Uterus (tissue), 4 donors: ENCODE results near the gene ANKFY1. TPM values are rescaled to one million over a fixed set of nuclear protein-coding genes. Genes with fewer than 3 reads are reported as not detected.
A peak's percentile ranks its signal among the peaks of the same experiment; 100 is the strongest.

Source experiments
- DNase-seq, 2 donors: peaks; one replicate each; pipeline ENCODE4 v3.0.0-alpha.2; 2019 to 2020
- H3K27ac ChIP-seq, 2 donors: fragments of 200-600 bp; sonication (generic); 1 replicate in 1 of 2; 2 replicates in 1 of 2; pipeline ENCODE4 v1.5.1; 2016 to 2018
- H3K27me3 ChIP-seq, 2 donors: fragments of 200-600 bp; sonication (generic); one replicate each; pipeline ENCODE4 v1.5.1; 2018 to 2019; ENCODE audit warnings: control low read depth in 1 of 2
- H3K36me3 ChIP-seq, 2 donors: fragments of 200-600 bp; sonication (generic); one replicate each; pipeline ENCODE4 v1.5.1; 2019; ENCODE audit warnings: control low read depth in 1 of 2
- H3K4me1 ChIP-seq, 2 donors: fragments of 200-600 bp; sonication (generic); one replicate each; pipeline ENCODE4 v1.5.1; 2018 to 2019; ENCODE audit warnings: control low read depth in 1 of 2
- H3K4me3 ChIP-seq, 2 donors: fragments of 200-600 bp; sonication (generic); 1 replicate in 1 of 2; 2 replicates in 1 of 2; pipeline ENCODE4 v1.5.1; 2018 to 2019; ENCODE audit warnings: mild to moderate bottlenecking in 1 of 2
- H3K9me3 ChIP-seq, 2 donors: fragments of 200-600 bp; sonication (generic); one replicate each; pipeline ENCODE4 v1.5.1; 2019; ENCODE audit warnings: control low read depth in 1 of 2
- CTCF ChIP-seq, 4 experiments: fragments of 200-600 bp in 2 of 4; fragments of 450-650 bp in 2 of 4; sonication (generic) in 2 of 4; IDR thresholded peaks; one replicate each; pipeline ENCODE4 v1.5.1; 2016 to 2019; ENCODE audit warnings: antibody characterized with exemption in 4 of 4, mild to moderate bottlenecking in 2 of 4, moderate library complexity in 1 of 4
- POLR2A ChIP-seq, 2 donors: fragments of 450-650 bp; IDR thresholded peaks; one replicate each; pipeline ENCODE4 v1.6.1; 2016; ENCODE audit warnings: antibody characterized with exemption in 2 of 2, mild to moderate bottlenecking in 1 of 2, moderate library complexity in 1 of 2
- intact Hi-C: fragments of 100-400 bp; cut with DNase I; formaldehyde crosslinking; loops from one replicate; pipeline ENCODE4 v1.15.1; 2023; ENCODE audit warnings: low total_unique reads
- total RNA-seq, 4 donors: library from RNA; depleted of rRNA in 3 of 4; stranded (reverse); fragments of >200 nt in 3 of 4; gene quantifications; one replicate each; pipeline versions ENCODE4 v1.1.0 to v1.2.4, GENCODE V29; 2014 to 2023
- donor health status: DM: yes; HTN: yes; CAD: no.

ANKFY1 gene, protein sequence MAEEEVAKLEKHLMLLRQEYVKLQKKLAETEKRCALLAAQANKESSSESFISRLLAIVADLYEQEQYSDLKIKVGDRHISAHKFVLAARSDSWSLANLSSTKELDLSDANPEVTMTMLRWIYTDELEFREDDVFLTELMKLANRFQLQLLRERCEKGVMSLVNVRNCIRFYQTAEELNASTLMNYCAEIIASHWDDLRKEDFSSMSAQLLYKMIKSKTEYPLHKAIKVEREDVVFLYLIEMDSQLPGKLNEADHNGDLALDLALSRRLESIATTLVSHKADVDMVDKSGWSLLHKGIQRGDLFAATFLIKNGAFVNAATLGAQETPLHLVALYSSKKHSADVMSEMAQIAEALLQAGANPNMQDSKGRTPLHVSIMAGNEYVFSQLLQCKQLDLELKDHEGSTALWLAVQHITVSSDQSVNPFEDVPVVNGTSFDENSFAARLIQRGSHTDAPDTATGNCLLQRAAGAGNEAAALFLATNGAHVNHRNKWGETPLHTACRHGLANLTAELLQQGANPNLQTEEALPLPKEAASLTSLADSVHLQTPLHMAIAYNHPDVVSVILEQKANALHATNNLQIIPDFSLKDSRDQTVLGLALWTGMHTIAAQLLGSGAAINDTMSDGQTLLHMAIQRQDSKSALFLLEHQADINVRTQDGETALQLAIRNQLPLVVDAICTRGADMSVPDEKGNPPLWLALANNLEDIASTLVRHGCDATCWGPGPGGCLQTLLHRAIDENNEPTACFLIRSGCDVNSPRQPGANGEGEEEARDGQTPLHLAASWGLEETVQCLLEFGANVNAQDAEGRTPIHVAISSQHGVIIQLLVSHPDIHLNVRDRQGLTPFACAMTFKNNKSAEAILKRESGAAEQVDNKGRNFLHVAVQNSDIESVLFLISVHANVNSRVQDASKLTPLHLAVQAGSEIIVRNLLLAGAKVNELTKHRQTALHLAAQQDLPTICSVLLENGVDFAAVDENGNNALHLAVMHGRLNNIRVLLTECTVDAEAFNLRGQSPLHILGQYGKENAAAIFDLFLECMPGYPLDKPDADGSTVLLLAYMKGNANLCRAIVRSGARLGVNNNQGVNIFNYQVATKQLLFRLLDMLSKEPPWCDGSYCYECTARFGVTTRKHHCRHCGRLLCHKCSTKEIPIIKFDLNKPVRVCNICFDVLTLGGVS
- 10 to 100 TPM; 17.6 to 69.5 (median 52.8) TPM for total RNA-seq

GRCh38 chr17:4263282-4264215 is at the start of gene ANKFY1:
ANKFY1 (minus strand) TSS chr17:4263979; CDS start chr17:4263941, 38 bp downstream.
- peak within 1 kb of the TSS; percentile 57 to 78 for H3K4me3 ChIP-seq
- peak within 1 kb of the TSS; percentile 74 to 87 for H3K27ac ChIP-seq
- no peaks in the 10 kb centered on the region for H3K27me3 ChIP-seq
- H3K4me1 ChIP-seq, result peaks cover 0 to 8% of the 10 kb centered on the region in 2 donors
- TF ChIP-seq POLR2A (IDR thresholded peaks at IDR 0.05) (peak; percentile 55 to 68), CTCF (IDR thresholded peaks at IDR 0.05) (peak in 3 of 4 experiments; percentile 30 to 46 (median 37))
- intact Hi-C loops, result loop anchor here (10.0 kb wide), 1 partner anchor 49 kb away; no protein-coding TSS in a partner anchor
- no peaks in the 10 kb centered on the region for H3K36me3 ChIP-seq
- peak; percentile 95 to 98 for DNase-seq
- H3K9me3 ChIP-seq, result peaks cover 0 to 3% of the 10 kb centered on the region in 2 donors

DNA sequence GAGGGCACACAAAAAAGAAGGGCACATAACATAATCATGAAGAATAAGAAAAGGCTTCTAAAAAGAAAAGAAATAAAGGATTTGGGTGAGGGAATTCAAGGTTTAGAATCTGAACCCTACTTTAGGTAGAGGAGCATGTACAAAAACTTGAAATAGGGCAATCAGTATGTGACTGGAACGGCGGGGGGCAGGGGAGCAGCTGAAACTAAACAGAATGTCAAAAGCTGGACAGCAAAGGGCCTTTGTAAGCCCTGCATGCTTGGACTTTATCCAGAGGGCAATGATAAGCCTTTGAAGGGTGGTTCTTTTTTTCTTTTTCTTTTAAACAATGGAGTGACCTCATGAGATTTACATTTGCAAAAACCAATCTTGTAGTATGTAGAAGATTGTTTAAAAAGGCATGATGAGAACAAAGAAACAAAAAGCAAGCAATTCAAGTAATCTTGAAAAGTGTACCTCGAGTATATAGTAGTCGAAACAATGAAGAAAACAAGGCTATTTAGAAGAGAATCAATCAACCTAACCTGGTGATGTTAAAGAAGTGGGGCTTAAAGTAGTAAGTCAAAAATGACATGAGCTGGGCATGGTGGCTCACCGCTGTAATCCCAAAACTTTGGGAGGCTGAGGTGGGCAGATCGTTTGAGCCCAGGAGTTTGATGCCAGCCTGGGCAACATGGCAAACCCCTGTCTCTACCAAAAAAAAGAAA is 46.7 kb upstream of the ANKFY1 start:
- intact Hi-C loops, result no loop called here
- H3K4me1 ChIP-seq, result peaks cover 0 to 7% of the 10 kb centered on the region in 2 donors
- no peaks in the 10 kb centered on the region for H3K9me3 ChIP-seq
- H3K4me3 ChIP-seq, result no peak overlapping the region
- no peak for DNase-seq
- no peak for TF ChIP-seq CTCF (IDR thresholded peaks at IDR 0.05)
- TF ChIP-seq POLR2A (IDR thresholded peaks at IDR 0.05), result no peak
- H3K36me3 ChIP-seq, result no peaks in the 10 kb centered on the region
- H3K27ac ChIP-seq, result no peak overlapping the region
- H3K27me3 ChIP-seq, result no peaks in the 10 kb centered on the region

- Histone ChIP-seq H3K4me3 (no peak overlapping the region), H3K27ac (no peak overlapping the region), H3K27me3 (no peaks in the 10 kb centered on the region), H3K36me3 (no peaks in the 10 kb centered on the region), H3K4me1 (peaks cover 0 to 7% of the 10 kb centered on the region in 2 donors), H3K9me3 (no peaks in the 10 kb centered on the region)
- intact Hi-C loops, result no loop called here
- DNase-seq, result no peak
- no peak for TF ChIP-seq POLR2A (IDR thresholded peaks at IDR 0.05)
- no peak for TF ChIP-seq CTCF (IDR thresholded peaks at IDR 0.05)
Observed at GRCh38 chr17:4309897-4310296, 46.1 kb upstream of the ANKFY1 start.
